Upper lobe of left lung (tissue), 4 donors: Measurements from ENCODE around the gene KAZN.

Source experiments
- POLR2A ChIP-seq, 4 donors: fragments of 450-650 bp; IDR thresholded peaks; one replicate each; pipeline ENCODE4 v1.5.1; 2016 to 2017; ENCODE audit warnings: antibody characterized with exemption in 4 of 4, mild to moderate bottlenecking in 2 of 4
- POLR2AphosphoS5 ChIP-seq, 2 donors: sonication (generic); formaldehyde crosslinking; IDR thresholded peaks; one replicate each; pipeline ENCODE4 v1.5.1; 2017; ENCODE audit warnings: antibody characterized with exemption in 2 of 2
- TF ChIP-seq, protein P1 (sequence below), 6 experiments: fragments of 450-650 bp in 4 of 6; fragments of 200-600 bp in 2 of 6; sonication (generic) in 2 of 6; IDR thresholded peaks; one replicate each; pipeline ENCODE4 v1.5.1; 2016 to 2019; ENCODE audit warnings: antibody characterized with exemption in 6 of 6

GRCh38 chr1:14977338-14977931, 378.9 kb downstream of the KAZN start:
- TF ChIP-seq POLR2AphosphoS5 (IDR thresholded peaks at IDR 0.05) (no peak), POLR2A (IDR thresholded peaks at IDR 0.05) (no peak)
- TF ChIP-seq, protein P1, sequence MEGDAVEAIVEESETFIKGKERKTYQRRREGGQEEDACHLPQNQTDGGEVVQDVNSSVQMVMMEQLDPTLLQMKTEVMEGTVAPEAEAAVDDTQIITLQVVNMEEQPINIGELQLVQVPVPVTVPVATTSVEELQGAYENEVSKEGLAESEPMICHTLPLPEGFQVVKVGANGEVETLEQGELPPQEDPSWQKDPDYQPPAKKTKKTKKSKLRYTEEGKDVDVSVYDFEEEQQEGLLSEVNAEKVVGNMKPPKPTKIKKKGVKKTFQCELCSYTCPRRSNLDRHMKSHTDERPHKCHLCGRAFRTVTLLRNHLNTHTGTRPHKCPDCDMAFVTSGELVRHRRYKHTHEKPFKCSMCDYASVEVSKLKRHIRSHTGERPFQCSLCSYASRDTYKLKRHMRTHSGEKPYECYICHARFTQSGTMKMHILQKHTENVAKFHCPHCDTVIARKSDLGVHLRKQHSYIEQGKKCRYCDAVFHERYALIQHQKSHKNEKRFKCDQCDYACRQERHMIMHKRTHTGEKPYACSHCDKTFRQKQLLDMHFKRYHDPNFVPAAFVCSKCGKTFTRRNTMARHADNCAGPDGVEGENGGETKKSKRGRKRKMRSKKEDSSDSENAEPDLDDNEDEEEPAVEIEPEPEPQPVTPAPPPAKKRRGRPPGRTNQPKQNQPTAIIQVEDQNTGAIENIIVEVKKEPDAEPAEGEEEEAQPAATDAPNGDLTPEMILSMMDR (IDR thresholded peaks at IDR 0.05), result no peak
